Embryonic facial prominence (tissue), 1 donor: Measurements from ENCODE around the gene PPFIA3.
"Not testable (repeated sequence)": the region's sequence is repeated elsewhere in the genome, so short reads cannot be mapped to it uniquely, and the experiment has no call there.

Experiments used
- DNase-seq: peaks from one replicate; pipeline ENCODE4 v3.0.0-alpha.2; 2016; ENCODE audit errors: extremely low spot score

PPFIA3 gene

GRCh38 chr19:49125025-49125731 lies 5.8 kb downstream of the PPFIA3 start:
- DNase-seq: no peak

DNA sequence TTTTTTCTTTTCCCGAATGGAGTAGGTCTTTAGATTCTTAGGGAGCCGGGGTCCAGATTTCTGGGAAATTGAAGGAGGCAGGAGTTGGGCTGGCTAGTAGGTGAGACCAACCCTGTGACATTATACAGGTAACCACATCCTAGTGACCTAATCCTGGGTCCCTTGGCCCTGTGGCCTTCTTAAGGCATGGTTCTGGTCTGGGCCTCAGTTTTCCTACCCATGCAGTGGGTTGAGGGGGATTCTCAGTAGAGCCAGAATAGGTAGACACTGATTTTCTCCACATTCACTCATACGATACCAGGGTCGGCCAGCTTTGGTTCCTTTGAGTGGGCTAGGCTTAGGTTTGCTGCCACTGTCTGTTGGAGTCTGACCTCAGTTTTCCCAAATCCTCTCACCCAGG lies 7.2 kb downstream of the PPFIA3 start:
- DNase-seq: no peak

DNA sequence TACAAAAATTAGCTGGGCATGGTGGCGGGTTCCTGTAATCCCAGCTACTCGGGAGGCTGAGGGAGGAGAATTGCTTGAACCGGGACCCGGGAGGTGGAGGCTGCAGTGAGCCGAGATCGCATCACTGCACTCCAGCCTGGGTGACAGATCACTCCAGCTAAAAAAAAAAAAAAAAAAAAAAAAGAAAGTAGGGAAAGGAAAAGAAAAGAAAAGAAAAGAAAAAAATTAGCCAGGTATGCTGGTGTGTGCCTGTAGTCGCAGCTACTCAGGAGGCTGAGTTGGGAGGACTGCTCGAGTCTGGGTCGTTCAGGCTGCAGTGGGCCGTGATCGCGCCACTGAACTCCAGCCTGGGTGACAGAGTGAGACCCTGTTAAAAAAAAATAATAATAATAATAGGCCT lies 7.9 kb downstream of the PPFIA3 start:
- DNase-seq: not testable (repeated sequence)

GRCh38 chr19:49127674-49128544 lies 8.6 kb downstream of the PPFIA3 start:
- peak; percentile 81 for DNase-seq

DNA sequence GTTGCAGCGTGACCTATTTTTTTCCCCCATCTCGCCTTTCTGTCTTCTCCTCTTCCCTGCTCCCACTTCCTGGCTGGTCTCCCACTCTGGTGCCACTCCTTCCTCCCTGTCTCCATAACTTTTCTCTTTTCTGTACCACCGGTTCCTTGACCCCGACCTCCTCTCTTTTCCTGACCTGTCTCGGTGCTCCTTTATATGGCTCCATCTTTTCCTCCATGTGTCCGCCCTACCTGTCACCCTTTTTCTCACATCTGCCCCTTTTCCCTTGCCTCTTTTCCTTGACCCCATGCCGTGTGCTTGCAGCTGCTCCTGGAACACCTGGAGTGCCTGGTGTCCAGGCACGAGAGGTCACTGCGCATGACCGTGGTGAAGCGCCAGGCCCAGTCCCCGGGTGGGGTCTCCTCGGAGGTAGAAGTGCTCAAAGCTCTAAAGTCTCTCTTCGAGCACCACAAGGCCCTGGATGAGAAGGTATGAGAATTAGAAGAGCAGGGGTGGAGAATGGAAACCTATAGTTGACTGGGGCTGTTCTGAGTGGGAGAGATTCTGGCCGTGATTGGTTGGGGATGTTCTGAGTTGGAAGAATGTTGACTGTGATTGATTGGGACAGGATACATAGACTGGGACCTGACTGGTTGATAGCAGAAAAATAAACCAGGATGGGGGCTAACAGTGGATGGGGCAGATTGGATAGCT lies 9.3 kb downstream of the PPFIA3 start:
- DNase-seq: no peak

- no peak for DNase-seq
Measured at GRCh38 chr19:49129238-49129583, 9.9 kb downstream of the PPFIA3 start.

DNA sequence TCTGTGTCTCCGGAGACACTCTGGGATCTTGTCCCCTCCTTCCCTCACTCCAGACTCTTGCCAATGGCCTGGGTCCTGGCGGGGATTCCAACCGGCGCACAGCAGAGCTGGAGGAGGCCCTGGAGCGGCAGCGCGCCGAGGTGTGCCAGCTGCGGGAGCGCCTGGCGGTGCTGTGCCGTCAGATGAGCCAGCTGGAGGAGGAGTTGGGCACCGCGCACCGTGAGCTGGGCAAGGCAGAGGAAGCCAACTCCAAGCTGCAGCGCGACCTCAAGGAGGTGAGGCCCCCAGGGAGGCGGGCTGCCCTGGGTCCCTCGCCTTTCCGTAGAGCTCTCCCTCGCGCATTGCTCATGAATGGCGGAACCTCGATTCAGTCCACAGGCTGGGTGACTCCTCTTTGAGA lies 11.0 kb downstream of the PPFIA3 start:
- DNase-seq: no peak

DNA sequence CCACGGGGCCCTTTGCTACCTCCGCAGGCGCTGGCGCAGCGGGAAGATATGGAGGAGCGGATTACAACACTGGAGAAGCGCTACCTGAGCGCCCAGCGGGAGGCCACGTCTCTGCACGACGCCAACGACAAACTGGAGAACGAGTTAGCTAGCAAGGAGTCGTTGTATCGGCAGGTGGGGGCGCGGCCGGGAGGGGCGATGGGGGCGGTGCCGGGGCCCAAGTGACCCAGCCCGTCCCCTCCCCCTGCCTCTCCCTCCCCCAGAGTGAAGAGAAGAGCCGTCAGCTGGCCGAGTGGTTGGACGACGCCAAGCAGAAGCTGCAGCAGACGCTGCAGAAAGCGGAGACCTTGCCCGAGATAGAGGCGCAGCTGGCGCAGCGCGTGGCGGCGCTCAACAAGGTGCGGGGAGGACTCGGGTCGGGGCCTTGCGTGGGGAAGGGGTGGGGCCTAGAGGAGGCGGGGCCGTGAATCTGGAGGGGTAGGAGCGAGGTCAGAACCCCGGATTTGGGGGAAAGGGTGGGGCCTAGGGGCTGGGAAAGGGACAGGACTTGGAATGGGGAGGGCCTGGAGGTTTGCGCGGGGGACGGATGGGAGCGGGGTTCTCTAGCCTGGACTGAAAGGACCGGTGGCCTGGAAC lies 13.7 kb downstream of the PPFIA3 start:
- DNase-seq: no peak

DNA sequence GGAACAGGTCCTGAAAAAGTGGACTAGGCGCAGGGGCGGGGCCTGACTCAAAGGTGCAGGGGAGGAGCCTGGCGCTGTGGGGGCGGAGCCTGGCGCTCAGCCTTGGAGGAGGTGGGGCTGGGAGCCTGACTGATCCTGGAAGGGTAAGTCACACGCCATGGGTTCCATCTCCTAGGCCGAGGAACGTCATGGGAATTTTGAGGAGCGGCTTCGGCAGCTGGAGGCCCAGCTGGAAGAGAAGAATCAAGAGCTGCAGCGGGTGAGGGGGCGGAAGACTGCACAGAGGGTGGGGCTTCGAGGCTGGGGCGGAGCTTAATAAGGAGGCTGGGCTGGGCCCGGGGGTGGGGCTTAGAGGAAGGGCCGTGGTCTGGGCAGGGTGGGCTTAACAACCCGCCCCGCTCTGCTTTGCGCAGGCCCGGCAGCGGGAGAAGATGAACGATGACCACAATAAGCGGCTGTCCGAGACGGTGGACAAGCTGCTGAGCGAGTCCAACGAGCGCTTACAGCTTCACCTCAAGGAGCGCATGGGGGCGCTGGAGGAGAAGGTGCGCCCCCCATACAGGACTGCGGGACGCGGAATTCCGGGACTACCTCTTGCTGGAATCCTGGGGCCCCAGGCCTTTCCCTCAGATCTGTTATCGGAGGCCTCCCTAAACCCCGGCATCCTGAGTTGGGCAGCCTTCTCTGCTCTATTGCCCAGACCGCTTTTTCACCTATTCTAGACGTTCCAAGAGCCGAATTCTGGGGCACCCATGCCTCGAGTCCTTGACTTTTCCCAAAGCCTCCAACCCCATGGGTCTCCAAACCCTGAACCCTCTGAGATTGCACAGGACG lies 14.5 kb downstream of the PPFIA3 start:
- no peak for DNase-seq

- no peak for DNase-seq
Measured at GRCh38 chr19:49135686-49136085, 16.3 kb downstream of the PPFIA3 start.

- no peak for DNase-seq
Measured at GRCh38 chr19:49136771-49137171, 17.4 kb downstream of the PPFIA3 start.

DNA sequence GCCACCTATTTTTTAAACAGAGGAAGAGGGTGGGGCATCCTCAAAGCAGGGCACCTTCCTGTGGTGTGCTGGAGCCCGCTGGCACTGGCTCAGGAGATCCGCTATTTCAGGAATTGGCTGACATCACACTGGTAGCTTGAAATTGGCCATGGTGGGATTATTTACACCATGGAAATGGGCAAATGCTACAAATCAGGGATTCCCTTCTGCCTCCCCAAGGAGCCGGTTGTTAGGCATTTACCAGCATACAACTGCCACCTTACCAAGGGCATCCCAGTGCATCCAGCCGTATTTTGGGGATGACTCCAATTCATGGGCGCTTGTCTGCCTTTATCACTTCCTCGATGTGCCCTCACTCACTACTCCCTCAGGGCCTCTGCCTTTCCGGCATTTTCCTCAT lies 21.6 kb downstream of the PPFIA3 start:
- no peak for DNase-seq

GRCh38 chr19:49141352-49141751 lies 22.0 kb downstream of the PPFIA3 start:
- no peak for DNase-seq

DNA sequence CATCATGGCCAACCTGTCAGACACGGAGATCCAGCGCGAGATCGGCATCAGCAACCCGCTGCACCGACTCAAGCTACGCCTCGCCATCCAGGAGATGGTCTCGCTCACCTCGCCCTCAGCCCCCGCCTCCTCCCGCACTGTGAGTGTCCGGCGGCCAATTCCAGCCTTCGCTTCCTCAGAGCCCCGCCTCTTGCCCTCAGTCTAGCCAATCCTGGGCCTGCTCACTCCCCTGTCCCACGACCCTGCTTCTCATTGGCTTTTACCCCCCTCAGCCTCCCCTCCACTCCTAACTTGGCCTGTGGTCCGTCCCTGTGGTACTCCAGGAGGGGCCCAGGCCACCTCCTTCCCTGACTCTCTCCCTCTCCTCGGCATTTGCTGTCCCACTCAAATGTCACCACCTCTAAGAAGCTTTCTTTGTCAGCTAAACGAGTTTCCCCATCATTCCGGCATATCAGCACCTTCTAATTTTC lies 23.6 kb downstream of the PPFIA3 start:
- peak; percentile 78 for DNase-seq

- DNase-seq: no peak
Measured at GRCh38 chr19:49145573-49146407, 26.4 kb downstream of the PPFIA3 start.

- DNase-seq: not testable (repeated sequence)
Measured at GRCh38 chr19:49146408-49146770, 27.0 kb downstream of the PPFIA3 start.

DNA sequence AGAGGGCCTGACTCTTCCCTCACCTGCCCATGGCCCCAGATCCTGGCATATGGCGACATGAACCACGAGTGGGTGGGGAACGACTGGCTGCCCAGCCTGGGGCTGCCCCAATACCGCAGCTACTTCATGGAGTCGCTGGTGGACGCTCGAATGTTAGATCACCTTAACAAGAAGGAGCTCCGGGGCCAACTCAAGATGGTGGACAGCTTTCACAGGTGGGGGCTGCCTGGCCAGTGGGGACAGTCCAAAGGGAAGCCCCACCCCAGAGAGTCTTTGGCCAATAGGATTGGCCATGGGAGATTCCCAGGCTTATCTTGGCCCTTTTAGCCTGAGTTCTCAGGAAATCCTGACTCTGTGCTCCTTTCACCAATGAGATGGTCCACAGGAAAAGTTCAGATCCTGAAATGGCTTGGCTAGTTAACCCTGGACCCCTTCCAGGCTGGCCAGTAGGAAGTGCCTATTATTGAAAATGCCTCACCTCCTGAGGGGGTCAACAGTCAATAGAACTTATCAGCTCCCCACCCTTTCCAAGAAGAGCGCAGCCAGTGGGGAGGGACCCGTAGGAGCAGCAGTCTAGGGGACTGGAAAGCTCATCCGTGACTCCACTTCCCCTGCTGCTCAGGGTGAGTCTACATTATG lies 28.8 kb downstream of the PPFIA3 start:
- no peak for DNase-seq

- peak; percentile 92 for DNase-seq
Measured at GRCh38 chr19:49148784-49149651, 29.7 kb downstream of the PPFIA3 start.

- peak; percentile 72 for DNase-seq
Measured at GRCh38 chr19:49149652-49150105, 30.3 kb downstream of the PPFIA3 start.
